G401 (cell line): Measurements from ENCODE around the gene ERVK3-1. TPM values are rescaled to one million over a fixed set of nuclear protein-coding genes. Genes with fewer than 3 reads are reported as not detected.
"Not testable (repeated sequence)": the region's sequence is repeated elsewhere in the genome, so short reads cannot be mapped to it uniquely, and the experiment has no call there.

Experiments
- DNase-seq: peaks from one replicate; pipeline ENCODE4 v3.0.0-alpha.2; 2015; ENCODE audit warnings: low spot score
- in situ Hi-C: cut with HindIII; loops from 2 replicates; pipeline ENCODE4 v1.10.0; 2016; ENCODE audit warnings: low sequenced_read_pairs, mixed read lengths
- total RNA-seq: library from RNA; depleted of rRNA; stranded (reverse); fragments of >200 nt; shearing (Covaris generic); gene quantifications from 2 replicates; pipeline ENCODE4 v1.2.3, GENCODE V29; 2014; rRNA removed

The ERVK3-1 gene
- 22.0 and 23.4 TPM in 2 replicates for total RNA-seq

GRCh38 chr19:58305065-58305931 is at the start of gene ERVK3-1:
TSS of gene ERVK3-1 (plus strand) at chr19:58305377. CDS start at chr19:58312169, 6,792 bp downstream.
- peak; percentile 99 for DNase-seq
- in situ Hi-C loops = no loop called here

- DNase-seq, in situ Hi-C loops: not testable (repeated sequence)
These were observed 46.9 kb upstream of the ERVK3-1 start for GRCh38 chr19:58258259-58258658.

GRCh38 chr19:58261600-58261967 is 43.6 kb upstream of the ERVK3-1 start:
- in situ Hi-C loops = no loop called here
- no peak for DNase-seq

- DNase-seq = no peak
- in situ Hi-C loops = no loop called here
These were observed 42.9 kb upstream of the ERVK3-1 start for GRCh38 chr19:58261968-58262921.

- in situ Hi-C loops = no loop called here
- DNase-seq = no peak
These were observed 42.3 kb upstream of the ERVK3-1 start for GRCh38 chr19:58262922-58263296.

GRCh38 chr19:58265100-58265499 is 40.1 kb upstream of the ERVK3-1 start:
- in situ Hi-C loops = no loop called here
- DNase-seq = no peak

GRCh38 chr19:58268344-58268743 is 36.8 kb upstream of the ERVK3-1 start:
- DNase-seq = no peak
- in situ Hi-C loops = no loop called here

- in situ Hi-C loops = no loop called here
These were observed 30.4 kb upstream of the ERVK3-1 start for GRCh38 chr19:58274771-58275201.

GRCh38 chr19:58275564-58275963 is 29.6 kb upstream of the ERVK3-1 start:
- in situ Hi-C loops = no loop called here

More at GRCh38 chr19:58274771-58275201, 30.4 kb upstream of the ERVK3-1 start:
- DNase-seq = no peak

GRCh38 chr19:58277197-58277596 is 28.0 kb upstream of the ERVK3-1 start:
- DNase-seq = no peak
- in situ Hi-C loops = no loop called here

More at GRCh38 chr19:58275564-58275963, 29.6 kb upstream of the ERVK3-1 start:
- DNase-seq = no peak

GRCh38 chr19:58277748-58278540 is 27.2 kb upstream of the ERVK3-1 start:
- peak; percentile 1 for DNase-seq
- in situ Hi-C loops = no loop called here

GRCh38 chr19:58278541-58279041 is 26.6 kb upstream of the ERVK3-1 start, which contains the start of gene ZNF8:
TSS of gene ZNF8 (plus strand) at chr19:58278955. CDS start at chr19:58279082, 127 bp downstream.
- in situ Hi-C loops = no loop called here
- DNase-seq = peak; percentile 95

GRCh38 chr19:58279042-58279924 is 25.9 kb upstream of the ERVK3-1 start:
- in situ Hi-C loops = no loop called here
- DNase-seq = peak; percentile 57

GRCh38 chr19:58279925-58280316 is 25.3 kb upstream of the ERVK3-1 start:
- in situ Hi-C loops = no loop called here

GRCh38 chr19:58284199-58284598 is 21.0 kb upstream of the ERVK3-1 start:
- in situ Hi-C loops = no loop called here

More at GRCh38 chr19:58279925-58280316, 25.3 kb upstream of the ERVK3-1 start:
- no peak for DNase-seq

GRCh38 chr19:58291943-58292342 is 13.2 kb upstream of the ERVK3-1 start:
- in situ Hi-C loops = no loop called here
- no peak for DNase-seq

More at GRCh38 chr19:58284199-58284598, 21.0 kb upstream of the ERVK3-1 start:
- no peak for DNase-seq

GRCh38 chr19:58294743-58295374 is 10.3 kb upstream of the ERVK3-1 start:
- no peak for DNase-seq
- in situ Hi-C loops = no loop called here
